Muscle of leg (tissue), 11 donors: ENCODE results near the gene FBXL12. TPM values are rescaled to one million over a fixed set of nuclear protein-coding genes. Genes with fewer than 3 reads are reported as not detected.
"Not testable (repeated sequence)": the region's sequence is repeated elsewhere in the genome, so short reads cannot be mapped to it uniquely, and the experiment has no call there.

Experiments
- DNase-seq: peaks from one replicate; pipeline ENCODE4 v3.0.0; 2013
- H3K27ac ChIP-seq: one replicate; pipeline ENCODE4 v1.5.1; 2013; ENCODE audit warnings: mild to moderate bottlenecking, low read length, control low read depth
- H3K27me3 ChIP-seq: one replicate; pipeline ENCODE4 v1.6.1; 2013; ENCODE audit warnings: low read length; ENCODE audit not compliant: control insufficient read depth, insufficient read depth
- H3K36me3 ChIP-seq: one replicate; pipeline ENCODE4 v1.6.1; 2013; ENCODE audit warnings: low read length; ENCODE audit not compliant: control insufficient read depth, insufficient read depth
- H3K4me1 ChIP-seq: one replicate; pipeline ENCODE4 v1.6.1; 2013; ENCODE audit warnings: low read length; ENCODE audit not compliant: control insufficient read depth, insufficient read depth
- H3K4me3 ChIP-seq: one replicate; pipeline ENCODE4 v1.5.1; 2013; ENCODE audit warnings: low read length, control low read depth
- H3K9me3 ChIP-seq: replicated peaks from 2 replicates; pipeline ENCODE4 v1.6.1; 2013; ENCODE audit warnings: low read depth, low read length; ENCODE audit not compliant: control insufficient read depth
- WGBS: methylation state at CpG from one replicate; pipeline ENCODE4 v1.1.5; 2013; ENCODE audit warnings: missing lambda C conversion rate; ENCODE audit not compliant: insufficient coverage; 5-methylcytosine and 5-hydroxymethylcytosine counted together
- polyA plus RNA-seq, 8 donors: library from polyadenylated mRNA; unstranded; fragments of 120-200 nt; gene quantifications; one replicate each; pipeline versions ENCODE4 v1.2.1 to v1.2.3, GENCODE V29; 2013; ENCODE audit warnings: inconsistent platforms in 1 of 8, low replicate concordance in 1 of 8; ENCODE audit not compliant: insufficient read length in 8 of 8, insufficient read depth in 1 of 8
- total RNA-seq: library from RNA; stranded (reverse); fragments of 120-200 nt; gene quantifications from one replicate; pipeline ENCODE4 v1.2.4, GENCODE V29; 2013

The FBXL12 gene
- total and polyA plus RNA-seq, 9 donors = 16.4 to 36.4 (median 28.7) TPM

DNA sequence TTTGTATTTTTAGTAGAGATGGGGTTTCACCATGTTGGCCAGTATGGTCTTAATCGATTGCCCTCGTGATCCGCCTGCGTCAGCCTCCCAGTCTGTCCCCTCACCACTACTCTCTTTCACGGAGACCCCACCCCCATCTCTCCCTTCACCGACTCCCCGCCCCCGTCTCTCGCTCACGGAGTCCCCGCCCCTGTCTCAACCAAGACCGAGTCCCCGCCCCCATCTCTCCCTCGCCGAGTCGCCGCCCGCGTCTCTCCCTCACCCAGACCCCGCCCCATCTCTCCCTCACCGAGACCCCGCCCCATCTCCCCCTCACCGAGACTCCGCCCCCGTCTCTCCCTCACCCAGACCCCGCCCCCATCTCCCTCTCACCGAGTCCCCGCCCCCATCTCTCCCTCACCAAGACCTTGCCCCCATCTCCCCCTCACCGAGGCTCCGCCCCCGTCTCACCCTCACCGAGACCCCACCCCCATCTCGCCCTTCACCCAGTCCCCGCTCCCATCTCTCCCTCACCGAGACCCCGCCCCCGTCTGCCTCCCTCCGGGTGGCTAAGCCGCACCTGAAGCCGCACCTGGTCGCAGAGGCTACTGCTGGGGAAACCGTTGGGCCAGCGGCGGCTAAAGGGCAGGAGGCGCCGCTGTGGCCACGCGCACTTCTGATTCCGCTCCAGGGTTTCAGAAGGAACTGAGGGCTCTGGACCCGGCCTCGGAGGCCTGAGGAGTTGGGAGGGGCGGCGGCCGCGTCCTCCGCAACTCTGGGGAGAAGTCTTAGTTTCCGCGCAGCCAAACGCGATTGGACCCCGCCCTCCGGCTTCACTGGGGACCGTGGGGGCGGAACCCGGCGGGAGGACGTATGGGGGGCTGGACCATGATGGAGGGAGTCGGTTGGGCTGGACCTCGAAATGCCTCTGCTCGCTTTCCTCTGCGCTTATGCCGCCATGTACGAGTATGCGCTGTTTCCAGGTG is 33.2 kb downstream of the FBXL12 start:
- WGBS = 1% methylated on average over 34 of the region's 74 CpGs
- H3K27me3 ChIP-seq = no peaks in the 10 kb centered on the region
- no peaks in the 10 kb centered on the region for H3K9me3 ChIP-seq
- H3K4me3 ChIP-seq = peak overlapping the region; percentile 72
- peaks cover 6% of the 10 kb centered on the region for H3K4me1 ChIP-seq
- peak overlapping the region; percentile 99 for H3K27ac ChIP-seq
- DNase-seq = peak; percentile 97
- H3K36me3 ChIP-seq = no peaks in the 10 kb centered on the region

- not testable (repeated sequence) for H3K36me3 ChIP-seq, H3K4me3 ChIP-seq, H3K4me1 ChIP-seq, H3K27me3 ChIP-seq, H3K9me3 ChIP-seq, DNase-seq
- H3K27ac ChIP-seq = peak overlapping the region; percentile 79
- no CpG with 5 or more reads among the region's 6 CpGs for WGBS
Observed at GRCh38 chr19:9784163-9784496, 34.7 kb downstream of the FBXL12 start.

DNA sequence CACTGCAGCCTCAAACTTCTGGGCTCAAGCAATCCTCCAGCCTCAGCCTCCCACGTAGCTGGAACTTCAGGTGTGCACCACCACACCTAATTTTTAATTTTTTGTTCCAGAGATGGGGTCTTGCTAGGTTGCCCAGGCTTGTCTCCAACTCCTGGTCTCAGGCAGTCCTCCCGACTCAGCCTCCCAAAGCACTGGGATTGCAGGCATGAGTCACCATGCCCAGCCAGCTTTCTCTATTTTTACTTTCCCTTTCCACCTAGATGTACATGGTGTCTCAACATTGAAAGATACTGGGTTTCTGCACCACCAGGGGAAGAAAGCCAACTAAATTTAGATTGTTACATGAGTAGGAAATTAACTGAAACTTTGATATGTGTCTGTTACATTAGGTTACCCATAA is 36.5 kb downstream of the FBXL12 start:
- DNase-seq = no peak
- Histone ChIP-seq H3K36me3 (no peaks in the 10 kb centered on the region), H3K27me3 (no peaks in the 10 kb centered on the region), H3K4me1 (peaks cover 6% of the 10 kb centered on the region), H3K9me3 (peaks cover 2% of the 10 kb centered on the region), H3K4me3 (no peak overlapping the region), H3K27ac (no peak overlapping the region)
- 100% methylated on average over 1 of the region's 2 CpGs for WGBS

DNA sequence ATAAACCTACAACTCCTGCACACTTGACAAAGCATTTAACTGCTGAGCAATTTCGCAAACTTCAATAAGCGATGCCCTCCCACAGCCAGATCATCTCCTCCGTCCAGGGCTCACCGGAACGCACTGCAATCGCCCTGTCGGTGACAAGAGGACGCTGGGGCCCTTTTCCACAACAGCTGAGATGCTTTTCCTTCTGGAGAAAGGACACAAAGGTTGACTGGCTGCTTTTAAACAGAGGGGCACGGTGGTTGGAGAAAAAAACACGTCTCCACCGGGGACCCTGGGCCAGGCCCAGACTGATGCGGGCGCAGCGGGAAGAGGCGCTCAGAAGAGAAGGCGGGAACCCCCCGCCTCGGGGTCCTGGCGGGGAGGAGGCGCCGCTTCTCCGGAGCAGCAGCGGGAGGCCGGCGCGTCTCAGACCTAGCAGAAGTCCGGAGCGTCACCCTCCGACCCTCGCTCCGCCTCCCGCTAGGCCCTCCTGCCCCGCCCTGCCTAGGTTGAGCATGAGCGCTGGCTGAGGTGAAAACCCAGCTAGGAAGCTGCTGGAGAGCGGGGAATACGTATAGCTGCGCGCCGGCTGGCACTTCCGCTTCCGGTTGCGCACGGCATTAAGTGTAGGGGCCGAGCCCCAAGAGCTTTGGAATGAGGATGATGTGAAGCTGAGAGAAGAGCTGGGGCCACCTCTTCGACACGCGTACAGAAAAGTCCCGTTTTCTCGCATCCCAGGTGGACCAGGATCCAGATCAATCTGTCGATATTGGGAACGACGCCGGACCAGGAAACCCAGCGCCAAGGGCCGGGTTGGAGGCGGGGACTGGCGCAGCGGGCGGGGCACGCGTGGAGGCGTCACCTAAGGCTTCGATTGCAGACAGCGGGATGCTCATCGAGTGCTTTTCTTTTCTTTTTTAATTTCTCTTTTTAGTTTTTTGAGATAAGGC is 50.4 kb downstream of the FBXL12 start, which contains the start of gene ZNF846:
Gene ZNF846, minus strand, starts transcription at position 564 of the 938 bp plus-strand sequence. CDS start 3,788 bp downstream, outside the sequence.
- DNase-seq = peak; percentile 98
- Histone ChIP-seq H3K36me3 (no peaks in the 10 kb centered on the region), H3K27me3 (no peaks in the 10 kb centered on the region), H3K9me3 (no peaks in the 10 kb centered on the region), H3K4me3 (peak within 1 kb of the TSS; percentile 77), H3K4me1 (peaks cover 13% of the 10 kb centered on the region), H3K27ac (peak within 1 kb of the TSS; percentile 96)
- WGBS = under 1% methylated on average over 62 of the region's 65 CpGs

Other genes starting within 250 kb of the FBXL12 start
- gene ZNF121, start 234.6 kb downstream of the FBXL12 start, total RNA-seq = 30.7 TPM
- 10 to 100 TPM in 2 of 8 donors, 1 to 10 TPM in 6; 5.1 to 10.2 (median 8.2) TPM for gene ZNF121, start 234.6 kb downstream of the FBXL12 start, polyA plus RNA-seq
- 35.4 TPM for gene ZNF561, start 197.8 kb downstream of the FBXL12 start, total RNA-seq
- gene ZNF561, start 197.8 kb downstream of the FBXL12 start, polyA plus RNA-seq = 10 to 100 TPM; 24.1 to 36.1 (median 33.3) TPM
- gene ZNF562, start 144.0 kb downstream of the FBXL12 start, total RNA-seq = 41.8 TPM
- 10 to 100 TPM; 10.7 to 17.7 (median 15.5) TPM for gene ZNF562, start 144.0 kb downstream of the FBXL12 start, polyA plus RNA-seq
- 11.7 TPM for gene ZNF846, start 50.3 kb downstream of the FBXL12 start, total RNA-seq
- 10 to 100 TPM in 2 of 8 donors, 1 to 10 TPM in 6; 6.4 to 12.8 (median 7.7) TPM for gene ZNF846, start 50.3 kb downstream of the FBXL12 start, polyA plus RNA-seq
- gene UBL5, start 8.8 kb upstream of the FBXL12 start, total RNA-seq = 333 TPM
- 100 to 1,000 TPM; 182 to 220 (median 195) TPM for gene UBL5, start 8.8 kb upstream of the FBXL12 start, polyA plus RNA-seq
- gene PIN1, start 16.2 kb upstream of the FBXL12 start, total RNA-seq = 87.9 TPM
- 10 to 100 TPM; 75.0 to 91.8 (median 80.4) TPM for gene PIN1, start 16.2 kb upstream of the FBXL12 start, polyA plus RNA-seq
- gene OLFM2, start 117.4 kb upstream of the FBXL12 start, total RNA-seq = 13.1 TPM
- 10 to 100 TPM; 17.3 to 52.0 (median 33.4) TPM for gene OLFM2, start 117.4 kb upstream of the FBXL12 start, polyA plus RNA-seq
- gene COL5A3, start 191.4 kb upstream of the FBXL12 start, total RNA-seq = 42.0 TPM
- 100 to 1,000 TPM in 1 of 8 donors, 10 to 100 TPM in 7; 71.5 to 122 (median 89.8) TPM for gene COL5A3, start 191.4 kb upstream of the FBXL12 start, polyA plus RNA-seq
- gene RDH8, start 194.4 kb upstream of the FBXL12 start, total RNA-seq = not detected
- not detected for gene RDH8, start 194.4 kb upstream of the FBXL12 start, polyA plus RNA-seq